GM12878 (cell line): Measurements from ENCODE around the gene PARP8. TPM values are rescaled to one million over a fixed set of nuclear protein-coding genes. Genes with fewer than 3 reads are reported as not detected.

Source experiments
- ATAC-seq: fragments of 200-7000 bp; cut with Tn5 transposase; 3 replicates; pipeline ENCODE4 v1.9.1; 2020; ENCODE audit warnings: mild to moderate bottlenecking, moderate library complexity
- BruUV-seq: library from RNA; stranded (reverse); fragments of 400-500 nt; replicated peaks from 2 replicates; lab custom pipeline; 2021; lab: Mats Ljungman, UMichigan
- CTCF ChIA-PET: fragments of 300-600 bp; sonication (Branson Sonifier 250); formaldehyde crosslinking; extraction: SDS; loops from one replicate; lab custom pipeline; 2021; ENCODE audit warnings: inconsistent platforms; lab: Yijun Ruan, JAX
- POLR2A ChIA-PET: fragments of 350-600 bp; formaldehyde crosslinking; extraction: SDS; loops from one replicate; lab custom pipeline; 2021; ENCODE audit warnings: inconsistent platforms; lab: Charles Lee
- RAD21 ChIA-PET: fragments of 300-600 bp; sonication (Branson Sonifier 250); formaldehyde crosslinking; loops from one replicate; lab custom pipeline; 2023; ENCODE audit warnings: antibody characterized with exemption; ENCODE audit not compliant: unreplicated experiment; lab: Charles Lee
- SMC1A ChIA-PET: fragments of 300-600 bp; sonication (Branson Sonifier 250); formaldehyde crosslinking; loops from one replicate; lab custom pipeline; 2023; ENCODE audit not compliant: unreplicated experiment, uncharacterized antibody; lab: Charles Lee
- DNase-seq: peaks from one replicate; pipeline ENCODE4 v3.0.0-alpha.2; 2011; ENCODE audit warnings: low read depth, low spot score
- FAIRE-seq: peaks from 3 replicates; lab custom pipeline; 2011; peaks lifted over from hg19 to GRCh38; lab: Jason Lieb, UNC
- H2AFZ ChIP-seq: 2 replicates; pipeline ENCODE4 v1.6.0; 2011; ENCODE audit warnings: low read depth, low read length, control low read depth; ENCODE audit not compliant: control insufficient read depth
- H3K27ac ChIP-seq: 2 replicates; pipeline ENCODE4 v1.5.1; 2011; ENCODE audit warnings: control low read depth; ENCODE audit not compliant: control insufficient read depth, insufficient read depth
- H3K27me3 ChIP-seq, 2 experiments: replicated peaks in 1 of 2; 2 replicates each; pipeline versions ENCODE4 v1.6.0 to v1.6.1; 2011; ENCODE audit warnings: low read length in 1 of 2; ENCODE audit not compliant: control insufficient read depth in 2 of 2, insufficient read depth in 2 of 2
- H3K36me3 ChIP-seq, 2 experiments: 2 replicates each; pipeline ENCODE4 v1.5.1; 2011; ENCODE audit warnings: low read length in 1 of 2; ENCODE audit not compliant: control insufficient read depth in 2 of 2, insufficient read depth in 2 of 2
- H3K4me1 ChIP-seq: 2 replicates; pipeline ENCODE4 v1.6.1; 2011; ENCODE audit warnings: mild to moderate bottlenecking, low read length, moderate library complexity, mixed read lengths; ENCODE audit not compliant: control insufficient read depth, insufficient read depth
- H3K4me2 ChIP-seq: 2 replicates; pipeline ENCODE4 v1.6.0; 2011; ENCODE audit warnings: control low read depth; ENCODE audit not compliant: control insufficient read depth, insufficient read depth
- H3K4me3 ChIP-seq: fragments of 200-600 bp; sonication (generic); 2 replicates; pipeline ENCODE4 v1.5.1; 2016
- H3K79me2 ChIP-seq: 2 replicates; pipeline ENCODE4 v1.6.0; 2011; ENCODE audit warnings: low read length; ENCODE audit not compliant: control insufficient read depth, insufficient read depth
- H3K9ac ChIP-seq: 2 replicates; pipeline ENCODE4 v1.8.0; 2011; ENCODE audit warnings: low read length, control low read depth, mixed read lengths; ENCODE audit not compliant: control insufficient read depth, insufficient read depth
- H3K9me3 ChIP-seq: replicated peaks from 3 replicates; pipeline ENCODE4 v1.5.1; 2011; ENCODE audit warnings: mild to moderate bottlenecking, low read length; ENCODE audit not compliant: control insufficient read depth, insufficient read depth
- H4K20me1 ChIP-seq: 2 replicates; pipeline ENCODE4 v1.6.0; 2011; ENCODE audit not compliant: control insufficient read depth, insufficient read depth
- MYC ChIP-seq: IDR thresholded peaks from 2 replicates; pipeline ENCODE4 v1.6.1; 2011; ENCODE audit warnings: mild to moderate bottlenecking, low read length, moderate library complexity, inconsistent platforms; ENCODE audit not compliant: insufficient read depth, insufficient replicate concordance, insufficient read length, severe bottlenecking
- PRDM15 ChIP-seq: fragments of 450-650 bp; formaldehyde crosslinking; IDR thresholded peaks from 2 replicates; pipeline ENCODE4 v1.4.0; 2020; ENCODE audit warnings: mild to moderate bottlenecking, moderate library complexity
- RB1 ChIP-seq: fragments of 450-650 bp; formaldehyde crosslinking; IDR thresholded peaks from 2 replicates; pipeline ENCODE4 v1.6.1; 2017; ENCODE audit warnings: mild to moderate bottlenecking, borderline replicate concordance
- ZNF687 ChIP-seq: fragments of 450-650 bp; IDR thresholded peaks from 2 replicates; pipeline ENCODE4 v1.6.1; 2017; ENCODE audit warnings: mild to moderate bottlenecking, moderate library complexity
- WGBS: methylation state at CpG from one replicate; pipeline ENCODE4 v1.1.6; 2016; ENCODE audit warnings: low lambda C conversion rate; ENCODE audit not compliant: insufficient replicate concordance, insufficient coverage; ENCODE audit errors: missing lambda C conversion rate; 5-methylcytosine and 5-hydroxymethylcytosine counted together
- in situ Hi-C: fragments of 300-500 bp; cut with MboI; formaldehyde crosslinking; loops from 9 replicates; pipeline ENCODE4 v1.14.3; 2018; ENCODE audit warnings: mixed read lengths
- intact Hi-C: fragments of 100-400 bp; cut with micrococcal nuclease; formaldehyde crosslinking; loops from one replicate; pipeline ENCODE4 v1.14.2; 2022; ENCODE audit not compliant: unreplicated experiment
- polyA plus RNA-seq, 11 experiments: library from polyadenylated mRNA; depleted of rRNA in 4 of 11; unstranded in 6 of 11; stranded (reverse) in 5 of 11; fragments of >200 nt; fragmentation: Nextera tagmentation in 4 of 11; fragmentation: Illumina TruSeq in 1 of 11; extraction: Ambion mirVana in 4 of 11; extraction: Trizol in 1 of 11; gene quantifications; 1 replicate in 1 of 11; 2 replicates in 10 of 11; pipeline versions ENCODE4 v1.2.1 to v1.2.3, GENCODE V29; 2011 to 2016; ENCODE audit warnings: inconsistent platforms in 2 of 11, missing spikeins in 2 of 11, low read depth in 1 of 11
- total RNA-seq, 4 experiments: library from RNA; depleted of rRNA in 3 of 4; stranded (reverse); fragments of >200 nt in 3 of 4; fragmentation: Illumina TruSeq in 1 of 4; extraction: Trizol in 1 of 4; gene quantifications; 2 replicates each; pipeline versions ENCODE4 v1.2.1 to v1.2.3, GENCODE V29; 2013 to 2021

The PARP8 gene
- total and polyA plus RNA-seq, 10 of the 15 experiments (the other 5 are each of a cell fraction or from before 2014, with no cell fraction given): 9.1 to 65.2 (median 20.6) TPM

DNA sequence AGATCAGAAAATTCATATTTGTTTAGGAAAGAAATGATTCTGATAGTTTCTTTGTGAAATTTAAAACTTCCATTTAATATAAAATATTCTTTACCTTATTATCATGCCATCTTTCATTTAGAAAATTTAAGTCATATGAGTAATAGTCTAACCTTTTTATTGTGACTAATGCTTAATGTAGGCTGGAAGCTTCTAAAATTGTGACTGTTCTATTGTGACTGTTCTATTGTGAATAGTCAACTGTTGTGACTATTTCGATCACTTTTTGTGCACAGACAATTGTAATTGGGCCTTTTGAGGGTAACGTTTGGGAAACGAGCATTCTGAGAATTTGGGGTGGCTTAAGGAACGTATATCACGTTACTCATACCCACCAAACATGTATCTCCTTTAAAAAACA lies 100.0 kb downstream of the PARP8 start:
- RAD21 ChIA-PET: no interaction called here
- no peaks in the 10 kb centered on the region for H3K4me1 ChIP-seq
- WGBS: 89% methylated on average over 5 of the region's 5 CpGs
- SMC1A ChIA-PET: no interaction called here
- POLR2A ChIA-PET: no interaction called here
- peaks cover 0 to 4% of the 10 kb centered on the region in 2 experiments; a peak in 2 of 4 replicates for H3K36me3 ChIP-seq
- no peaks in the 10 kb centered on the region for H3K79me2 ChIP-seq
- DNase-seq (no peak), ATAC-seq (no peak), FAIRE-seq (no peak)
- no peak overlapping the region for H3K4me2 ChIP-seq
- CTCF ChIA-PET: interaction anchor here (1.2 to 1.5 kb wide), 2 partner anchors 8 to 14 kb away, joined by 3 read pairs; no protein-coding TSS in a partner anchor
- H3K27me3 ChIP-seq: no peaks in the 10 kb centered on the region
- no peaks in the 10 kb centered on the region for H3K9me3 ChIP-seq
- H3K4me3 ChIP-seq: no peak overlapping the region
- in situ Hi-C loops: no loop called here
- no TSS peak for BruUV-seq
- no peak overlapping the region for H2AFZ ChIP-seq
- TF ChIP-seq PRDM15 (CRISPR knock-in tag) (no peak), ZNF687 (no peak), MYC (no peak), RB1 (no peak)
- no peaks in the 10 kb centered on the region for H4K20me1 ChIP-seq
- intact Hi-C loops: no loop called here
- no peak overlapping the region for H3K9ac ChIP-seq
- no peak overlapping the region for H3K27ac ChIP-seq
